H1 (cell line): Measurements from ENCODE around the gene GNAT1. TPM values are rescaled to one million over a fixed set of nuclear protein-coding genes. Genes with fewer than 3 reads are reported as not detected.

Source experiments
- CTCF ChIA-PET: fragments of 300-600 bp; sonication (Branson Sonifier 250); formaldehyde crosslinking; loops from one replicate; lab custom pipeline; 2021; ENCODE audit not compliant: partially characterized antibody; lab: Charles Lee
- POLR2A ChIA-PET: fragments of 300-600 bp; sonication (Branson Sonifier 250); formaldehyde crosslinking; loops from one replicate; lab custom pipeline; 2021; ENCODE audit warnings: inconsistent platforms; ENCODE audit not compliant: partially characterized antibody; lab: Charles Lee
- DNase-seq, 2 experiments: peaks; one replicate each; pipeline versions ENCODE4 v3.0.0 to v3.0.0-alpha.2; 2010 to 2022; ENCODE audit warnings: low spot score in 2 of 2, low read depth in 1 of 2, mixed read lengths in 1 of 2
- FAIRE-seq: peaks from 2 replicates; lab custom pipeline; 2011; peaks lifted over from hg19 to GRCh38; lab: Jason Lieb, UNC
- H2AFZ ChIP-seq: 2 replicates; pipeline ENCODE4 v1.8.1; 2012; ENCODE audit warnings: low read length, inconsistent platforms
- H2AK5ac ChIP-seq: 2 replicates; pipeline ENCODE4 v1.6.1; 2013; ENCODE audit warnings: low read depth, low read length
- H2BK120ac ChIP-seq: replicated peaks from 2 replicates; pipeline ENCODE3; 2013; ENCODE audit warnings: low read depth, low read length, inconsistent platforms
- H2BK12ac ChIP-seq: 2 replicates; pipeline ENCODE4 v1.6.1; 2013; ENCODE audit warnings: low read depth, low read length
- H2BK15ac ChIP-seq: 2 replicates; pipeline ENCODE4 v1.6.1; 2013; ENCODE audit warnings: low read length
- H2BK20ac ChIP-seq: 2 replicates; pipeline ENCODE4 v1.6.1; 2013; ENCODE audit warnings: low read length
- H2BK5ac ChIP-seq: 2 replicates; pipeline ENCODE4 v1.6.1; 2013; ENCODE audit warnings: low read depth, low read length
- H3K14ac ChIP-seq: 2 replicates; pipeline ENCODE4 v1.6.1; 2013; ENCODE audit warnings: inconsistent platforms; ENCODE audit not compliant: insufficient read length
- H3K18ac ChIP-seq: 2 replicates; pipeline ENCODE4 v1.6.1; 2013; ENCODE audit warnings: low read length; ENCODE audit errors: extremely low read depth
- H3K23ac ChIP-seq: 2 replicates; pipeline ENCODE4 v1.6.1; 2013; ENCODE audit warnings: inconsistent platforms; ENCODE audit not compliant: insufficient read length
- H3K23me2 ChIP-seq: 2 replicates; pipeline ENCODE4 v1.6.1; 2013; ENCODE audit warnings: low read depth, low read length
- H3K27ac ChIP-seq: 2 replicates; pipeline ENCODE4 v1.6.1; 2011; ENCODE audit warnings: low read depth, low read length, inconsistent platforms
- H3K27me3 ChIP-seq, 4 experiments: replicated peaks in 1 of 4; 1 replicate in 1 of 4; 2 replicates in 3 of 4; pipeline versions ENCODE4 v1.6.1 to v1.8.1; 2011 to 2013; ENCODE audit warnings: low read length in 3 of 4, mild to moderate bottlenecking in 3 of 4, inconsistent platforms in 2 of 4, mixed read lengths in 2 of 4, moderate library complexity in 1 of 4; ENCODE audit not compliant: control insufficient read depth in 3 of 4, insufficient read depth in 3 of 4; ENCODE audit errors: extremely low read depth in 1 of 4
- H3K36me3 ChIP-seq, 4 experiments: 2 replicates each; pipeline versions ENCODE4 v1.6.1 to v1.8.1; 2011 to 2013; ENCODE audit warnings: mild to moderate bottlenecking in 4 of 4, low read length in 3 of 4, moderate library complexity in 2 of 4, control low read depth in 1 of 4, inconsistent platforms in 1 of 4; ENCODE audit not compliant: insufficient read depth in 4 of 4, control insufficient read depth in 2 of 4
- H3K4ac ChIP-seq: replicated peaks from 2 replicates; pipeline ENCODE3; 2013; ENCODE audit warnings: low read length, low read depth, mixed read lengths, inconsistent platforms; ENCODE audit not compliant: insufficient read length
- H3K4me1 ChIP-seq, 4 experiments: replicated peaks in 1 of 4; 1 replicate in 1 of 4; 2 replicates in 3 of 4; pipeline versions ENCODE4 v1.6.1 to v1.8.1; 2011 to 2013; ENCODE audit warnings: low read length in 3 of 4, inconsistent platforms in 2 of 4, mixed read lengths in 1 of 4; ENCODE audit not compliant: insufficient read depth in 4 of 4, control insufficient read depth in 3 of 4
- H3K4me2 ChIP-seq, 2 experiments: 2 replicates each; pipeline versions ENCODE4 v1.6.1 to v1.8.1; 2011 to 2013; ENCODE audit warnings: low read depth in 2 of 2, low read length in 2 of 2, control low read depth in 1 of 2, inconsistent platforms in 1 of 2, mild to moderate bottlenecking in 1 of 2; ENCODE audit not compliant: insufficient read depth in 1 of 2
- H3K4me3 ChIP-seq, 4 experiments: fragments of 200-600, 300-600 bp in 1 of 4; sonication (generic), shearing (Covaris generic), sonication (Bioruptor Twin) in 1 of 4; 2 replicates each; pipeline versions ENCODE4 v1.5.1 to v1.8.1; 2011 to 2016; ENCODE audit warnings: low read length in 4 of 4, low read depth in 3 of 4, control low read depth in 2 of 4, inconsistent platforms in 2 of 4, mild to moderate bottlenecking in 2 of 4, mixed read lengths in 1 of 4, moderate library complexity in 1 of 4; ENCODE audit not compliant: insufficient read depth in 2 of 4; ENCODE audit errors: extremely low read depth in 1 of 4
- H3K56ac ChIP-seq: replicated peaks from 2 replicates; pipeline ENCODE3; 2013; ENCODE audit warnings: low read depth, mild to moderate bottlenecking, mixed read lengths, low read length, inconsistent platforms; ENCODE audit not compliant: insufficient read length
- H3K79me1 ChIP-seq: 2 replicates; pipeline ENCODE4 v1.6.1; 2013; ENCODE audit warnings: low read depth, low read length, control low read depth
- H3K79me2 ChIP-seq, 2 experiments: 2 replicates each; pipeline versions ENCODE4 v1.6.1 to v1.8.1; 2012 to 2013; ENCODE audit warnings: low read length in 2 of 2, mild to moderate bottlenecking in 2 of 2, inconsistent platforms in 1 of 2; ENCODE audit not compliant: insufficient read depth in 2 of 2, control insufficient read depth in 1 of 2
- H3K9ac ChIP-seq, 4 experiments: replicated peaks in 1 of 4; 1 replicate in 1 of 4; 2 replicates in 3 of 4; pipeline versions ENCODE4 v1.6.1 to v1.8.1; 2011 to 2013; ENCODE audit warnings: low read depth in 3 of 4, low read length in 3 of 4, control low read depth in 2 of 4, mild to moderate bottlenecking in 2 of 4, moderate library complexity in 2 of 4, inconsistent platforms in 1 of 4; ENCODE audit errors: extremely low read depth in 1 of 4
- H3K9me3 ChIP-seq, 2 experiments: 2 replicates each; pipeline versions ENCODE4 v1.6.1 to v1.8.1; 2012 to 2013; ENCODE audit warnings: mild to moderate bottlenecking in 2 of 2, moderate library complexity in 2 of 2, control low read depth in 1 of 2, inconsistent platforms in 1 of 2, low read depth in 1 of 2, low read length in 1 of 2, mixed read lengths in 1 of 2; ENCODE audit not compliant: insufficient read depth in 2 of 2
- H4K20me1 ChIP-seq, 2 experiments: replicated peaks in 1 of 2; 2 replicates each; pipeline versions ENCODE3 to v1.8.1; 2011 to 2013; ENCODE audit warnings: inconsistent platforms in 2 of 2, low read length in 2 of 2, mild to moderate bottlenecking in 1 of 2; ENCODE audit not compliant: insufficient read depth in 2 of 2, control insufficient read depth in 1 of 2
- H4K5ac ChIP-seq: 2 replicates; pipeline ENCODE4 v1.6.1; 2013; ENCODE audit warnings: low read length, low read depth, mixed read lengths, inconsistent platforms; ENCODE audit not compliant: insufficient read length
- H4K8ac ChIP-seq: 2 replicates; pipeline ENCODE4 v1.8.0; 2013; ENCODE audit warnings: mild to moderate bottlenecking, moderate library complexity, low read length, inconsistent platforms; ENCODE audit not compliant: insufficient read depth; ENCODE audit errors: extremely low read depth
- H4K91ac ChIP-seq: replicated peaks from 2 replicates; pipeline ENCODE3; 2013; ENCODE audit warnings: low read length, mixed read lengths, inconsistent platforms; ENCODE audit not compliant: insufficient read length
- BACH1 ChIP-seq: IDR thresholded peaks from 2 replicates; pipeline ENCODE4 v1.6.1; 2012; ENCODE audit warnings: low read length, improper control_type of control experiment
- CBX5 ChIP-seq: fragments of 300-800, 300-1000 bp; sonication (generic); IDR thresholded peaks from 2 replicates; pipeline ENCODE4 v1.7.1; 2016; ENCODE audit warnings: antibody characterized with exemption, low read length, low read depth
- EZH2 ChIP-seq: fragments of 200-600 bp; sonication (generic); IDR thresholded peaks from 2 replicates; pipeline ENCODE4 v1.7.1; 2012; ENCODE audit warnings: low read depth, mild to moderate bottlenecking, moderate library complexity, low read length, inconsistent platforms; ENCODE audit not compliant: severe bottlenecking
- GABPA ChIP-seq: IDR thresholded peaks from 2 replicates; pipeline ENCODE4 v1.6.1; 2011; ENCODE audit warnings: mild to moderate bottlenecking, low read length, moderate library complexity, borderline replicate concordance; ENCODE audit not compliant: insufficient read depth
- POLR2A ChIP-seq, 2 experiments: IDR thresholded peaks; 1 replicate in 1 of 2; 2 replicates in 1 of 2; pipeline ENCODE4 v1.6.1; 2011; ENCODE audit warnings: low read depth in 2 of 2, low read length in 2 of 2, mild to moderate bottlenecking in 2 of 2; ENCODE audit errors: control extremely low read depth in 1 of 2
- RNF2 ChIP-seq: fragments of 200-900, 300-1000 bp; sonication (generic); IDR thresholded peaks from 2 replicates; pipeline ENCODE4 v1.7.1; 2016; ENCODE audit warnings: borderline replicate concordance, low read depth, mild to moderate bottlenecking, antibody characterized with exemption, low read length; ENCODE audit not compliant: poor library complexity, severe bottlenecking; ENCODE audit errors: missing control alignments
- SIX5 ChIP-seq: IDR thresholded peaks from 2 replicates; pipeline ENCODE4 v1.6.1; 2011; ENCODE audit warnings: mild to moderate bottlenecking, low read depth, low read length
- SP1 ChIP-seq: IDR thresholded peaks from 2 replicates; pipeline ENCODE4 v1.6.1; 2011; ENCODE audit warnings: low read depth, low read length
- TCF12 ChIP-seq: IDR thresholded peaks from 2 replicates; pipeline ENCODE4 v1.6.1; 2011; ENCODE audit warnings: low read depth, mild to moderate bottlenecking, low read length
- USF2 ChIP-seq: IDR thresholded peaks from 2 replicates; pipeline ENCODE4 v1.6.1; 2011; ENCODE audit warnings: low read length, improper control_type of control experiment
- WGBS, 2 experiments: shearing (Covaris generic) in 1 of 2; methylation state at CpG; one replicate each; pipeline versions ENCODE4 v1.1.6 to v1.1.7; 2013 to 2015; ENCODE audit warnings: low lambda C conversion rate in 2 of 2, mixed read lengths in 2 of 2, inconsistent platforms in 1 of 2, low coverage in 1 of 2, missing lambda C conversion rate in 1 of 2; ENCODE audit not compliant: insufficient replicate concordance in 2 of 2, insufficient coverage in 1 of 2, insufficient read length in 1 of 2; ENCODE audit errors: extremely low coverage in 1 of 2, missing lambda C conversion rate in 1 of 2; 5-methylcytosine and 5-hydroxymethylcytosine counted together
- polyA plus RNA-seq, 7 experiments: library from polyadenylated mRNA; depleted of rRNA in 3 of 7; stranded (reverse) in 5 of 7; unstranded in 2 of 7; fragments of >200 nt in 5 of 7; fragments of 200-250 nt in 2 of 7; gene quantifications; 1 replicate in 5 of 7; 2 replicates in 1 of 7; 4 replicates in 1 of 7; pipeline versions ENCODE4 v1.2.1 to v1.2.3, GENCODE V29; 2011 to 2013; ENCODE audit warnings: missing spikeins in 2 of 7, mixed read lengths in 2 of 7
- total RNA-seq: library from RNA; stranded (reverse); fragmentation: NEBNext Ultra II Directional; extraction: Animal tissue kit (Norgen Biotek cat#: 25700); gene quantifications from 2 replicates; pipeline ENCODE4 v1.2.1, GENCODE V29; 2021

GNAT1 gene
- total and polyA plus RNA-seq, 2 of the 8 experiments (the other 6 are each of a cell fraction or from before 2014, with no cell fraction given): 0.08 TPM; not detected in 1

DNA sequence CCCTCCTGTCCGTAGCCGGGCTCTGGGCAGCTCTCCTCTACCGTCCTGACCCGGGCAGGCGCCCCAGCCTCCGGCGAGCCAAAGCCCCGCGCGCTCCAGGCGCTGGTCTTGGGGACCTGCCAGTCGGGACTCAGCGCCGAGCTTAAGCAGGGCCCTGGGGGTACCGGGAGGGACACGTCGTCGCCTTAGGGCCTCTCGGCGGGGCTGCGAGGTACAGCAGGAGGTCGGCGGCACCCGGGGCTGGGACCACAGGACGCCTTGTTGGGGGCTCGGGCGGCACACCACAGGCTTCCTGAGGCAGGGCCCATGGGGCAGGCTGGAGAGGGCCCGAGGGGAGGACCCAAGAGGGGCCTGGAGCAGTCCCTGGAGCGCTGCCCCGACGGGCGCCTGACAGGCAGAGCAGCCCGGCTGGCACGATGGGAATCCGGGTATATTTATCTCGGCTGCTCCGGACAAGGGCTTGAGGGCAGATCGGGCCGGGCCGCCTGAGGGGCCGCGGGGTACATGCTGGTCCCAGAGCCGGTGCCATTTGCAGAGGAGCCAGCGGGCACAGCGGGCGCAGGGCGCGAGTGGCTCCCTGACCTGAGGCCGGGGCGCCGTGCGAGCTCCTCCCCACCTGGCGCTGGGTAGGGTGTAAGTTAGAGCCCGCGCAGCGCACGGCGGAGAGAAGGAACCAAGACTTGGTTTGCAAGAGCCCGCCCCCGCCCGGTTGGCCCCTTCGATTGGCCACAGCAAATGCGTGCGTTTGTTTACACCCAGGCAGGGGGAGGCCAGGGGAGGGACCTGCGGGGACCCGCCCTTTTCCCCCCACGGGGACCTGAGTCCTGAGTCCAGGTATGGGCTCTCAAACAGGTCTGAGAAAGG lies 14.2 kb downstream of the GNAT1 start:
- Histone ChIP-seq H3K4me3 (peak overlapping the region; percentile 33 to 68 (median 58)), H2BK5ac (no peak overlapping the region), H4K5ac (no peak overlapping the region), H3K4me2 (peak overlapping the region; percentile 76 to 99), H2BK20ac (no peak overlapping the region), H4K8ac (peak overlapping the region; percentile 75), H3K4me1 (peaks cover 0 to 25% (median 12%) of the 10 kb centered on the region in 4 experiments; a peak in 6 of 7 replicates), H3K9me3 (no peaks in the 10 kb centered on the region), H4K91ac (no peak overlapping the region), H3K4ac (no peak overlapping the region), H3K36me3 (no peaks in the 10 kb centered on the region), H2AK5ac (no peak overlapping the region), H3K23ac (no peak overlapping the region), H3K79me1 (no peaks in the 10 kb centered on the region), H2BK12ac (0 out of 2 replicates have a peak overlapping the region, but pooled peaks have one; percentile 27), H3K18ac (no peak overlapping the region), H3K14ac (no peak overlapping the region), H3K56ac (no peak overlapping the region), H4K20me1 (no peaks in the 10 kb centered on the region), H3K9ac (no peak overlapping the region), H2BK120ac (no peak overlapping the region), H2BK15ac (no peak overlapping the region), H3K27ac (no peak overlapping the region), H3K27me3 (peaks cover 2 to 28% (median 21%) of the 10 kb centered on the region in 4 experiments), H3K23me2 (peaks cover 6% of the 10 kb centered on the region), H2AFZ (peak overlapping the region; percentile 57; the same call in 1 of the 2 replicates), H3K79me2 (no peaks in the 10 kb centered on the region)
- WGBS, 2 experiments: 5% methylated on average over 55 of the region's 67 CpGs; no CpG with 5 or more reads in 1 of the 2 experiments
- DNase-seq (peak in 1 of 2 experiments; percentile 89), FAIRE-seq (no peak)
- POLR2A ChIA-PET: interaction anchor here (0.8 to 3.0 kb wide), 8 partner anchors 10 to 80 kb away, joined by 3 to 16 read pairs (median 4); no protein-coding TSS in a partner anchor
- CTCF ChIA-PET: interaction anchor here (1.3 to 48.1 kb wide), 4 partner anchors 15 to 62 kb away, joined by 4 to 2149 read pairs (median 862); partner anchors contain the start of genes GNAI2, GNAT1, LSMEM2 and SEMA3B
- TF ChIP-seq GABPA (no peak), CBX5 (no peak), SP1 (no peak), USF2 (no peak), EZH2 (peak; percentile 31), TCF12 (no peak), POLR2A (IDR thresholded peaks at IDR 0.05; ENCODE audit: control extremely low read depth in 1 of 2, low read depth in 2 of 2, low read length in 2 of 2) (no peak), SIX5 (no peak), RNF2 (no peak), BACH1 (no peak)
